Measurements from ENCODE around the gene OR2G6. TPM values are rescaled to one million over a fixed set of nuclear protein-coding genes. Genes with fewer than 3 reads are reported as not detected.
"Not testable (repeated sequence)": the region's sequence is repeated elsewhere in the genome, so short reads cannot be mapped to it uniquely, and the experiment has no call there.

The OR2G6 gene
- total and polyA plus RNA-seq, 2 of the 8 experiments (the other 6 are each of a cell fraction or from before 2014, with no cell fraction given): not detected

- FAIRE-seq; H3K4me2 ChIP-seq (ENCODE audit: insufficient read depth in 1 of 2, low read depth in 2 of 2, low read length in 2 of 2); H4K5ac ChIP-seq (ENCODE audit: insufficient read length, low read depth, low read length); H4K20me1 ChIP-seq (replicated peaks in 1 of 2; ENCODE audit: control insufficient read depth in 1 of 2, insufficient read depth in 2 of 2, low read length in 2 of 2); H2AK5ac ChIP-seq (ENCODE audit: low read depth, low read length); H3K23me2 ChIP-seq (ENCODE audit: low read depth, low read length); H4K8ac ChIP-seq (ENCODE audit: extremely low read depth, insufficient read depth, low read length); H3K36me3 ChIP-seq (ENCODE audit: control insufficient read depth in 2 of 4, insufficient read depth in 4 of 4, low read length in 3 of 4); H3K23ac ChIP-seq (ENCODE audit: insufficient read length); H3K14ac ChIP-seq (ENCODE audit: insufficient read length); H4K91ac ChIP-seq (replicated peaks; ENCODE audit: insufficient read length, low read length); H3K27me3 ChIP-seq (replicated peaks in 1 of 4; ENCODE audit: control insufficient read depth in 3 of 4, extremely low read depth in 1 of 4, insufficient read depth in 3 of 4, low read length in 3 of 4); H3K27ac ChIP-seq (ENCODE audit: low read depth, low read length); H3K4me3 ChIP-seq (ENCODE audit: extremely low read depth in 1 of 4, insufficient read depth in 2 of 4, low read depth in 3 of 4, low read length in 4 of 4); H3K9ac ChIP-seq (replicated peaks in 1 of 4; ENCODE audit: extremely low read depth in 1 of 4, low read depth in 3 of 4, low read length in 3 of 4); H3K4ac ChIP-seq (replicated peaks; ENCODE audit: insufficient read length, low read depth, low read length); POLR2A ChIA-PET (ENCODE audit: partially characterized antibody); H3K18ac ChIP-seq (ENCODE audit: extremely low read depth, low read length); H2BK15ac ChIP-seq (ENCODE audit: low read length); H2BK12ac ChIP-seq (ENCODE audit: low read depth, low read length); H3K4me1 ChIP-seq (replicated peaks in 1 of 4; ENCODE audit: control insufficient read depth in 3 of 4, insufficient read depth in 4 of 4, low read length in 3 of 4); H2BK20ac ChIP-seq (ENCODE audit: low read length); H2BK120ac ChIP-seq (replicated peaks; ENCODE audit: low read depth, low read length); H2AFZ ChIP-seq (ENCODE audit: low read length); H3K79me2 ChIP-seq (ENCODE audit: control insufficient read depth in 1 of 2, insufficient read depth in 2 of 2, low read length in 2 of 2); H3K9me3 ChIP-seq (ENCODE audit: insufficient read depth in 2 of 2, low read depth in 1 of 2, low read length in 1 of 2); CTCF ChIA-PET (ENCODE audit: partially characterized antibody); H3K56ac ChIP-seq (replicated peaks; ENCODE audit: insufficient read length, low read depth, low read length); H3K79me1 ChIP-seq (ENCODE audit: low read depth, low read length); H2BK5ac ChIP-seq (ENCODE audit: low read depth, low read length); DNase-seq (ENCODE audit: low read depth in 1 of 2, low spot score in 2 of 2): not testable (repeated sequence)
- no CpG with 5 or more reads among the region's 5 CpGs for WGBS, 2 experiments (ENCODE audit: extremely low coverage in 1 of 2, insufficient coverage in 1 of 2, insufficient read length in 1 of 2, insufficient replicate concordance in 2 of 2, low coverage in 1 of 2, low lambda C conversion rate in 2 of 2, missing lambda C conversion rate in 1 of 2)
Observed at GRCh38 chr1:248496661-248497060, 11.2 kb upstream of the OR2G6 start.

- H4K5ac ChIP-seq (ENCODE audit: insufficient read length, low read depth, low read length); H4K91ac ChIP-seq (replicated peaks; ENCODE audit: insufficient read length, low read length); H3K79me2 ChIP-seq (ENCODE audit: control insufficient read depth in 1 of 2, insufficient read depth in 2 of 2, low read length in 2 of 2); H3K4me1 ChIP-seq (replicated peaks in 1 of 4; ENCODE audit: control insufficient read depth in 3 of 4, insufficient read depth in 4 of 4, low read length in 3 of 4); H3K4me2 ChIP-seq (ENCODE audit: insufficient read depth in 1 of 2, low read depth in 2 of 2, low read length in 2 of 2); H3K79me1 ChIP-seq (ENCODE audit: low read depth, low read length); DNase-seq (ENCODE audit: low read depth in 1 of 2, low spot score in 2 of 2); CTCF ChIA-PET (ENCODE audit: partially characterized antibody); POLR2A ChIA-PET (ENCODE audit: partially characterized antibody); H2AFZ ChIP-seq (ENCODE audit: low read length); H2AK5ac ChIP-seq (ENCODE audit: low read depth, low read length); H4K8ac ChIP-seq (ENCODE audit: extremely low read depth, insufficient read depth, low read length); H3K27ac ChIP-seq (ENCODE audit: low read depth, low read length); H3K4ac ChIP-seq (replicated peaks; ENCODE audit: insufficient read length, low read depth, low read length); H3K4me3 ChIP-seq (ENCODE audit: extremely low read depth in 1 of 4, insufficient read depth in 2 of 4, low read depth in 3 of 4, low read length in 4 of 4); H3K27me3 ChIP-seq (replicated peaks in 1 of 4; ENCODE audit: control insufficient read depth in 3 of 4, extremely low read depth in 1 of 4, insufficient read depth in 3 of 4, low read length in 3 of 4); H3K56ac ChIP-seq (replicated peaks; ENCODE audit: insufficient read length, low read depth, low read length); H3K9ac ChIP-seq (replicated peaks in 1 of 4; ENCODE audit: extremely low read depth in 1 of 4, low read depth in 3 of 4, low read length in 3 of 4); H2BK12ac ChIP-seq (ENCODE audit: low read depth, low read length); H4K20me1 ChIP-seq (replicated peaks in 1 of 2; ENCODE audit: control insufficient read depth in 1 of 2, insufficient read depth in 2 of 2, low read length in 2 of 2); FAIRE-seq; H3K14ac ChIP-seq (ENCODE audit: insufficient read length); H3K36me3 ChIP-seq (ENCODE audit: control insufficient read depth in 2 of 4, insufficient read depth in 4 of 4, low read length in 3 of 4); H2BK20ac ChIP-seq (ENCODE audit: low read length); H3K18ac ChIP-seq (ENCODE audit: extremely low read depth, low read length); H2BK120ac ChIP-seq (replicated peaks; ENCODE audit: low read depth, low read length); H2BK15ac ChIP-seq (ENCODE audit: low read length); H3K23ac ChIP-seq (ENCODE audit: insufficient read length); H3K23me2 ChIP-seq (ENCODE audit: low read depth, low read length); H3K9me3 ChIP-seq (ENCODE audit: insufficient read depth in 2 of 2, low read depth in 1 of 2, low read length in 1 of 2); H2BK5ac ChIP-seq (ENCODE audit: low read depth, low read length): not testable (repeated sequence)
- 78% methylated on average over 1 of the region's 2 CpGs; no CpG with 5 or more reads in 1 of the 2 experiments for WGBS, 2 experiments (ENCODE audit: extremely low coverage in 1 of 2, insufficient coverage in 1 of 2, insufficient read length in 1 of 2, insufficient replicate concordance in 2 of 2, low coverage in 1 of 2, low lambda C conversion rate in 2 of 2, missing lambda C conversion rate in 1 of 2)
Observed at GRCh38 chr1:248500305-248501035, 7.4 kb upstream of the OR2G6 start.
